Neural cell (in vitro differentiated cells): ENCODE measurements around the gene TTC39C. TPM values are rescaled to one million over a fixed set of nuclear protein-coding genes. Genes with fewer than 3 reads are reported as not detected.

ENCODE experiments used
- H2AFZ ChIP-seq: fragments of 200-600, 300-800 bp; sonication (generic), shearing (Covaris generic); 2 replicates; pipeline ENCODE4 v1.6.0; 2014; ENCODE audit warnings: low read depth, mild to moderate bottlenecking, antibody characterized with exemption, low read length, moderate library complexity
- H3F3A ChIP-seq: fragments of 200-600 bp; shearing (Covaris generic); 2 replicates; pipeline ENCODE4 v1.6.1; 2016; ENCODE audit warnings: mild to moderate bottlenecking, moderate library complexity, mixed read lengths, antibody characterized with exemption, low read length; ENCODE audit not compliant: insufficient read depth, poor library complexity, severe bottlenecking
- H3K27ac ChIP-seq: fragments of 200-600, 300-800 bp; sonication (generic), shearing (Covaris generic); 2 replicates; pipeline ENCODE4 v1.5.1; 2014; ENCODE audit warnings: mild to moderate bottlenecking, low read length, moderate library complexity
- H3K27me3 ChIP-seq: fragments of 300-800, 200-600 bp; sonication (generic), shearing (Covaris generic); 2 replicates; pipeline ENCODE4 v1.6.0; 2014; ENCODE audit warnings: mild to moderate bottlenecking, low read depth, low read length, moderate library complexity; ENCODE audit not compliant: insufficient read depth
- H3K36me3 ChIP-seq: fragments of 300-800, 200-600 bp; sonication (generic), shearing (Covaris generic); 2 replicates; pipeline ENCODE4 v1.5.1; 2014; ENCODE audit warnings: mild to moderate bottlenecking, antibody characterized with exemption, low read length, moderate library complexity; ENCODE audit not compliant: insufficient read depth
- H3K4me2 ChIP-seq: fragments of 300-800, 200-600 bp; sonication (generic), shearing (Covaris generic); 2 replicates; pipeline ENCODE4 v1.6.0; 2014; ENCODE audit warnings: mild to moderate bottlenecking, low read length
- H3K4me3 ChIP-seq: fragments of 300-800, 200-600 bp; sonication (generic), shearing (Covaris generic); 2 replicates; pipeline ENCODE4 v1.5.1; 2014; ENCODE audit warnings: mild to moderate bottlenecking, low read length, moderate library complexity
- H3K79me2 ChIP-seq: fragments of 200-600 bp; shearing (Covaris generic); replicated peaks from 2 replicates; pipeline ENCODE4 v1.6.0; 2014; ENCODE audit warnings: mild to moderate bottlenecking, low read length, moderate library complexity; ENCODE audit not compliant: insufficient read depth
- H3K9ac ChIP-seq: fragments of 300-800, 200-600 bp; sonication (generic), shearing (Covaris generic); 2 replicates; pipeline ENCODE4 v1.6.1; 2016; ENCODE audit warnings: mild to moderate bottlenecking, low read length, mixed read lengths
- H3K9me2 ChIP-seq: fragments of 200-600 bp; shearing (Covaris generic); 2 replicates; pipeline ENCODE4 v1.6.1; 2016; ENCODE audit warnings: mild to moderate bottlenecking, low read length, mixed read lengths; ENCODE audit not compliant: insufficient read depth
- H3K9me3 ChIP-seq: fragments of 200-600, 300-800 bp; sonication (generic), shearing (Covaris generic); 2 replicates; pipeline ENCODE4 v1.6.1; 2016; ENCODE audit warnings: mild to moderate bottlenecking, mixed run types, low read length, moderate library complexity, mixed read lengths
- H4K20me1 ChIP-seq: fragments of 200-600 bp; shearing (Covaris generic); 2 replicates; pipeline ENCODE4 v1.6.1; 2016; ENCODE audit warnings: mild to moderate bottlenecking, mixed run types; ENCODE audit not compliant: insufficient read depth
- CTCF ChIP-seq: fragments of 450-650 bp; IDR thresholded peaks from 2 replicates; pipeline ENCODE4 v1.5.1; 2014; ENCODE audit warnings: antibody characterized with exemption, mild to moderate bottlenecking, moderate library complexity; ENCODE audit not compliant: poor library complexity, severe bottlenecking
- EP300 ChIP-seq: fragments of 450-650 bp; conservative IDR thresholded peaks from 2 replicates; pipeline ENCODE4 v1.6.1; 2014; ENCODE audit warnings: antibody characterized with exemption, mild to moderate bottlenecking, moderate library complexity; ENCODE audit not compliant: poor library complexity, severe bottlenecking
- EZH2 ChIP-seq: fragments of 200-600, 300-800 bp; shearing (Covaris generic), sonication (generic); IDR thresholded peaks from 2 replicates; pipeline ENCODE4 v1.6.1; 2014; ENCODE audit warnings: antibody characterized with exemption, low read length, borderline replicate concordance, mild to moderate bottlenecking; ENCODE audit not compliant: insufficient read depth, poor library complexity, severe bottlenecking
- MXI1 ChIP-seq: fragments of 450-650 bp; conservative IDR thresholded peaks from 2 replicates; pipeline ENCODE4 v1.6.1; 2014; ENCODE audit warnings: antibody characterized with exemption, mild to moderate bottlenecking; ENCODE audit not compliant: poor library complexity, severe bottlenecking
- POLR2AphosphoS5 ChIP-seq: IDR thresholded peaks from 2 replicates; pipeline ENCODE4 v1.6.1; 2012
- RAD21 ChIP-seq: fragments of 450-650 bp; conservative IDR thresholded peaks from 2 replicates; pipeline ENCODE4 v1.6.1; 2014; ENCODE audit warnings: antibody characterized with exemption, mild to moderate bottlenecking, moderate library complexity
- SMC3 ChIP-seq: fragments of 450-650 bp; conservative IDR thresholded peaks from 2 replicates; pipeline ENCODE4 v1.6.1; 2014; ENCODE audit warnings: antibody characterized with exemption, mild to moderate bottlenecking, moderate library complexity; ENCODE audit not compliant: poor library complexity
- TAF1 ChIP-seq: IDR thresholded peaks from 2 replicates; pipeline ENCODE4 v1.6.1; 2012; ENCODE audit warnings: low read depth
- polyA plus RNA-seq: library from polyadenylated mRNA; depleted of rRNA; stranded (reverse); fragments of >200 nt; gene quantifications from 2 replicates; pipeline ENCODE4 v1.2.3, GENCODE V29; 2014
- TF ChIP-seq, protein P1 (sequence below): IDR thresholded peaks from 2 replicates; pipeline ENCODE4 v1.6.1; 2012; ENCODE audit warnings: borderline replicate concordance

The TTC39C gene
- polyA plus RNA-seq, 1 donor from 2014 or later, result 19.9 TPM

DNA sequence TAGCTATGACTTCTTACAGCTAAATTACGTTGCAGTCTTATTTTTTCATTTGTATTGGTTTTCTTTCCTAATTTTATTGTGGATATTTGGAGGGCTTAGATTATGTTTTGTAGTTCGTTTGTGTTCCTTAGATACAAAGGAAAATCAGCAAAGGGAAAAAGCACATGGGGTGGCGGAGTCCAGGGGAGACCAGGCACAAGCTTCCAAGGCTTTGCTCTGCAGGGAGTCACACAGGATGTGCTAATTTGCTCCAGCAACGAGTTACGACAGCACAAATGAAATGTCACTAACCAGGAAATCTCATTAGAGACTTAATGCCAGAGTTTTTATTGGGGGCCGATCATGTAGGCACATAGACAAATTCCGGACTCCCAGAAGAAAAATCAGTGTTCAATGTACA, 63.8 kb downstream of the TTC39C start:
- Histone ChIP-seq H3K9me2 (no peaks in the 10 kb centered on the region), H2AFZ (no peak overlapping the region), H3K27me3 (no peaks in the 10 kb centered on the region), H3K79me2 (no peaks in the 10 kb centered on the region), H4K20me1 (no peaks in the 10 kb centered on the region), H3F3A (no peaks in the 10 kb centered on the region), H3K36me3 (peaks cover 6% of the 10 kb centered on the region), H3K4me3 (no peak overlapping the region), H3K27ac (no peak overlapping the region), H3K9me3 (no peaks in the 10 kb centered on the region), H3K9ac (no peak overlapping the region), H3K4me2 (no peak overlapping the region)
- TF ChIP-seq, protein P1, sequence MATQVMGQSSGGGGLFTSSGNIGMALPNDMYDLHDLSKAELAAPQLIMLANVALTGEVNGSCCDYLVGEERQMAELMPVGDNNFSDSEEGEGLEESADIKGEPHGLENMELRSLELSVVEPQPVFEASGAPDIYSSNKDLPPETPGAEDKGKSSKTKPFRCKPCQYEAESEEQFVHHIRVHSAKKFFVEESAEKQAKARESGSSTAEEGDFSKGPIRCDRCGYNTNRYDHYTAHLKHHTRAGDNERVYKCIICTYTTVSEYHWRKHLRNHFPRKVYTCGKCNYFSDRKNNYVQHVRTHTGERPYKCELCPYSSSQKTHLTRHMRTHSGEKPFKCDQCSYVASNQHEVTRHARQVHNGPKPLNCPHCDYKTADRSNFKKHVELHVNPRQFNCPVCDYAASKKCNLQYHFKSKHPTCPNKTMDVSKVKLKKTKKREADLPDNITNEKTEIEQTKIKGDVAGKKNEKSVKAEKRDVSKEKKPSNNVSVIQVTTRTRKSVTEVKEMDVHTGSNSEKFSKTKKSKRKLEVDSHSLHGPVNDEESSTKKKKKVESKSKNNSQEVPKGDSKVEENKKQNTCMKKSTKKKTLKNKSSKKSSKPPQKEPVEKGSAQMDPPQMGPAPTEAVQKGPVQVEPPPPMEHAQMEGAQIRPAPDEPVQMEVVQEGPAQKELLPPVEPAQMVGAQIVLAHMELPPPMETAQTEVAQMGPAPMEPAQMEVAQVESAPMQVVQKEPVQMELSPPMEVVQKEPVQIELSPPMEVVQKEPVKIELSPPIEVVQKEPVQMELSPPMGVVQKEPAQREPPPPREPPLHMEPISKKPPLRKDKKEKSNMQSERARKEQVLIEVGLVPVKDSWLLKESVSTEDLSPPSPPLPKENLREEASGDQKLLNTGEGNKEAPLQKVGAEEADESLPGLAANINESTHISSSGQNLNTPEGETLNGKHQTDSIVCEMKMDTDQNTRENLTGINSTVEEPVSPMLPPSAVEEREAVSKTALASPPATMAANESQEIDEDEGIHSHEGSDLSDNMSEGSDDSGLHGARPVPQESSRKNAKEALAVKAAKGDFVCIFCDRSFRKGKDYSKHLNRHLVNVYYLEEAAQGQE, result no peak
- TF ChIP-seq MXI1, result no peak
- TF ChIP-seq CTCF, result no peak
- TF ChIP-seq POLR2AphosphoS5, result no peak
- TF ChIP-seq SMC3, result no peak
- TF ChIP-seq EP300, result no peak

- H3K9ac ChIP-seq, result no peak overlapping the region
- peaks cover 6% of the 10 kb centered on the region for H3K36me3 ChIP-seq
- no peaks in the 10 kb centered on the region for H3K9me3 ChIP-seq
- no peaks in the 10 kb centered on the region for H3F3A ChIP-seq
- H3K27me3 ChIP-seq, result no peaks in the 10 kb centered on the region
- TF ChIP-seq CTCF (no peak), RAD21 (no peak), SMC3 (no peak), EP300 (no peak), MXI1 (no peak), POLR2AphosphoS5 (no peak), EZH2 (no peak), TAF1 (no peak)
- TF ChIP-seq, protein P1, result no peak
- H2AFZ ChIP-seq, result no peak overlapping the region
- no peak overlapping the region for H3K4me3 ChIP-seq
- H3K79me2 ChIP-seq, result no peaks in the 10 kb centered on the region
- no peak overlapping the region for H3K27ac ChIP-seq
- no peaks in the 10 kb centered on the region for H3K9me2 ChIP-seq
- H3K4me2 ChIP-seq, result no peak overlapping the region
- no peaks in the 10 kb centered on the region for H4K20me1 ChIP-seq
Measured at GRCh38 chr18:24080861-24081260, 66.3 kb downstream of the TTC39C start.
